HG02642 (cell line): ENCODE measurements around the gene RASSF8.
A peak's percentile ranks its signal among the peaks of the same experiment; 100 is the strongest.

ENCODE experiments used
- ATAC-seq: cut with Tn5 transposase; IDR thresholded peaks from one replicate; pipeline ENCODE4 v1.9.1; 2021; ENCODE audit warnings: mild to moderate bottlenecking; ENCODE audit not compliant: unreplicated experiment, poor library complexity

The RASSF8 gene

DNA sequence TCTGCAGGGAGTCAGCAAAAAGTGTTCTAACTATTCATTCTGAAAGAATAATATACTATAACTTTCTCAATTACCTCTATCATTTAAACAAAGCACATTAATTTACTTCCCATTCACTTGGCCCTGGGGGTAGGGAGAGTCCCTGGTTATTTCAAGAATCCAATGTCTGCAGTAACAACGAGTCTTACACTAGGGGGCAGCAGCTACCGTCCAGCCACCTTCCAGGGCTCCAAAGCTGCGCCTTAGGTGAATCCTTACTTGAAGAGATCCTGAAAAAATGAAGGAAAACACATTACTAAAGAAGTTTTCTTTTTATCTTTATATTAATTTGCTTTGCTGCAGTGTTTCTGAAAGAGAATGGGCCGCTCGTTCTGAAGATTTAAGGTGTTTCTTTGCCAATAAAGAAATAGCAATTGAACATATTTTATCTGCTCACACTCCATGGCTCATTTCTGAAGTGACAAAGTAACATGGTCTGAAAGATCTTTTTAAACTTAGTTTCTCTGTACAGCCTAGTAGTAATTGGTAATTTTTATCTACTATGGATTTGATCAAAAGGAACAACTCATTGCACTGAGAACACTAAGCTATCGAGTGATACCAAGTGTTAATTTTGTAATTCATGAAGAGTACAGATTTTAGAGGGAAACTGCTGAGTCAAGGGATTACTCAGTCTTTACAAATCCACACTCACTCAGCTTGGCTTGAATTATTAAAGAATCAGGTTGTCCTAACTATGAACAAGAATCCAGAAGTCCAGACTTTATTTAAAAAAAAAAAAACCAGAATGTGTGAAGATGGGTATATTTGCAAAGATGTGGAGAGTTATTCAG is 138.8 kb downstream of the RASSF8 start:
- peak; percentile 86 for ATAC-seq

DNA sequence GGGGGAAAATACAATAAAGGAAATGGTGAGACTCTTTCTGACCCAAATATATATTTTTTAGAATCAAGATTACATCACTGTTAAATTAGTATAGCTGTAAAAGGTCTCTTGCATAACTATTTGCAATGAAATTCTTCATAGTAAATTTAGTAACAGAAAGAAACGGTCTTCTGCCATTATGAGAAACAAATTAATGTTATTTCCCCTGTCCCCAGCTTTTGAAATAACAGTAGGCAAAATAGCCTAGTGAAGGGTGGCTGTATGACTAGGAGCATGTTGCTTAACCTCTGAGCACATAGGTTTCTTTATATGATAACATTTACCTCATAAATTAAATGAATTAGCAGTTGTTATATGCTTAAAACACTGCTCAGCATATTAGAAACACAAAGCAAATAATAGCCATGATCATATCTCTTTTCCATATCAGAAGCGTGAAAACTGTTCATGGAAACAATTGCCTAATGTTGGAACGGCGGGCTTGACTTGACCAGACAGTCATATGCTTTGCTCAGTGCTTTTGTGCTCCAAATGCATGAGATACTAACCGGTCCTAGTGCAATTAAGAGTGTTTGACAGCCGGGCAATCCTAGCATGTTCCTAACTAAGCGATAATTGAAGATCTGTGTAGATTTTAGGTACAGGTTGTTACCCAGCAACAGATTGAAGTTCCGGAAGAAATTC is 142.3 kb downstream of the RASSF8 start:
- ATAC-seq, result no peak

DNA sequence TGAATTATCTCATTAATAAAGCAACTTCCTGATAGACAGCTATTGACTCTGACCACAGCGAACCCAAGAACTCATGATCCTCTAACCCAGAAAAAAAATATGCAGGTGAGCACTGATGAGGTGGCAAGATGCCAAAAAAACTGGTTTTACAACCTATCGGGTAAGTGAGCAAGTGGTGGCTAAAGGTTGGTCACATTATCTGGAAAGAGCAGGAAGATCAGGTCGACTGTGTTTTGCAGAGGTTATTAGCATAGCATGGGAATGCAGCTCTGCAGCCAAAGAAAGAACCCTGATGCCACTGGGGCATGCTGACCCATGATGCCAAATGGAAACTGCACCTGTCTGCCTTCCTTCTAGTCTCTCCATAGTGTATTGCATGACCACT is 142.9 kb downstream of the RASSF8 start:
- no peak for ATAC-seq

DNA sequence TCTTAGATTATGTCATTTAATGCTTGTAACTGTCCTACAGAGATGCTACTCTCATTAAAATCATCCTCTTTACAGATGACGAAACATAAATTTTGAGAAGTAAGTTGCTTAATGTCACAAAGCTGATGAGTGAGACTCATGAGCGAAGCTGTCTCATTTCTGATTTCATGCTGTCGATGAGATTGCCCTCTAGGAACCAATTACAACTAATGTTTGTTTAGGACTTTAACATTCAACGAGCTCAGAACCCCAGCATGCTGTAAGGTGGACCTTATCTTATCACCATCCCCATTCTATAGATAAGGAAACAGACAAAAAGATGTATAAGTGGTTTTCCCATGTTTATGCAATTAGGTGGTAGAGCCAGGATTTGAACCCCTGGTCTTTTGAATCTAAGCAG is 143.3 kb downstream of the RASSF8 start:
- ATAC-seq, result no peak

DNA sequence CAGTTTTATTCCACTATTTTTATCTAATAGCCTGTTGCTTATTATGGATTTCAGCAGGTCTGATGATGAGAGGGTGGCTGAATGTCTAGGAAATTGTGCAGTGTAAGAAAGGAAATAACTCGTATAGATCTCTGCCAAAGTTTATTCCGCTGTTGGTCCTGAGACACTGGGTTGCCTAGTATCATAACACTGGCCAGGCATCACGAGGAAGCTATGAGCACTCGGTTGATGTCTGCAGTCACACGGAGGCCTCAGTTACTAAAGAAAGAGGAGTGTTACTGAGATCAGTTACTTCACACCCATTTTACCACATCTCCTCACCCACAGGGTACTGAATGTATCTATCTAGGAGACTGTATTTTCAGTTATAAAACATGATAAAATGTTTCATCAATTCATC is 144.5 kb downstream of the RASSF8 start:
- no peak for ATAC-seq

DNA sequence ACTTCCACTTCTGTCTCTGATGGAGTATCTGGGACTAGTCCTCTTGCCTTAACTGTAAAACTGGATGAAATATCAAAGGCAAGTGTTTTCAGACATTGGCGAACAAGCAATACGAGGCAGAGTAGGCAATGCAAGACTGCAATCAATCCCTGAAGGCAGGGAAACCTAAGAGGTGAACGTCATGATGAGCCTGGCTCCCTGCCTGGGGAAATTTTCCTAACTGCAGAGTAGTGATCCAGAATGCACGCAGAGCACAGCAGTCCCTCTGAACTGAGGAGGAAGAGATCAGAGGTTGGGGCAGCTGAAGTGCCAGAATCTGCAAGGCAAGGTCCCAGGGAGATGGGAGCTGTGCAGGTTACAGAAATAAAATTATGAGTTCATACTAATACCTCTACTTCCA is 147.9 kb downstream of the RASSF8 start:
- no peak for ATAC-seq

DNA sequence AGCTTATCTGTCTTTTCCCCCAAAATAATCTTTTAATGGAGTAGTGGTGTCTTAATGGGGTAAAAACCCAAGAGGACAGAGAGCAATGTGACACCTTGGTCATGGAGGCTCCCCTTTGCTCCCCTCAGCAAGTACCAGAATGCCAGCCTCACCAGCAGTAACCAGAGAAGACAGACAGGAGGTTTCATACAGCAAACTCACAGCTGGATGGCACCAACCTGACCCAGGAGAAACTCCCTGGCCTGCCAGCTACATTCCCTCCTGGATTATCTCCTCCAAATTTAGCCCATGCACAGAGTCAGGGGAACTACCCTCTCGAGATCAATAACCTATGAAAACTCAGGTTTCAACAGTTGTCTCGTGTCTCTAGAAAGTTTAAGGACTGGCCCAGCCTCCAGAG is 150.4 kb downstream of the RASSF8 start:
- ATAC-seq, result no peak

DNA sequence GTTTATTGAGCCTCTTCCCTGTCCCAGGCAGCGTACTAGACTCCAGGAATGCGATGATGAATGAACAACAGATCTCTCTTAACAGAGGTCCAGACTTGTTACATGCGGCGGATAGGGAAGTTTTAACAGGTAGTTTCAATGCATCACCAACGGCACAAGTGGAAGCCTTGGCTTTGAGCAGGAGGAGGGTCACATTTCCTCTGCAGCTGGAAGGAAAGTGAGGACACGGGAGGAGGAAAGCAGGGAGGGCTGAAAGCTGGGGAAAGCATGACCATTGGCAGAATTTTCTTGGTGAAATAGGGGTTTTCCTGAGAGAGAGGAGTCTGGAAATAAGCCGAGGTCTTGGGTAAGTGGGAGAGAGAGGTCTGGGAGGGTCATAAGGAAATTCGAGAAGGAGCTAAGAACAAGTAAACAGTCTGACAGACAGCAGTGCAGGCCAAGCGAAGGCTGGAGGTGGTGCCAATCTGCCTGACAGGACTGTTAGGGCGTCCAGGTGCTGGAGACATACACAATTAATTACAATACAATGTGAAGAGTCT is 150.9 kb downstream of the RASSF8 start:
- ATAC-seq, result no peak

DNA sequence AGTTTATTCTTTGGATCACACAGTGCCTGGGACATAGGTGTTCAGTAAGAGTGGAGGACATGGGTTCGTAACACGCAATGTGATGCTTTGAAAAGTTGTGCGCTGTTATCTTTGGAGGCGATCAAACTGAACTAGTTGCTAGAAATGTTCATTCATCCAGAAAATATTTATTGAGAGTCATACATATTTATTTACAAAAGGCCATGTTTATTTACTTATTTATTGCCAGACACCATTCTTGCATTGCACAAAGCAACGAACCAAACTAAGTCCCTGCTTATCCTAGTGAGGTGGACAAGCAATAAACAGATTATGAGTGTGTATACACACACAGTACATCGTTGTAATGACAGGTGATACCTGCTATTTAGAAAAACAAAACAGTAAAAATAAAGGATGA is 153.8 kb downstream of the RASSF8 start:
- no peak for ATAC-seq

DNA sequence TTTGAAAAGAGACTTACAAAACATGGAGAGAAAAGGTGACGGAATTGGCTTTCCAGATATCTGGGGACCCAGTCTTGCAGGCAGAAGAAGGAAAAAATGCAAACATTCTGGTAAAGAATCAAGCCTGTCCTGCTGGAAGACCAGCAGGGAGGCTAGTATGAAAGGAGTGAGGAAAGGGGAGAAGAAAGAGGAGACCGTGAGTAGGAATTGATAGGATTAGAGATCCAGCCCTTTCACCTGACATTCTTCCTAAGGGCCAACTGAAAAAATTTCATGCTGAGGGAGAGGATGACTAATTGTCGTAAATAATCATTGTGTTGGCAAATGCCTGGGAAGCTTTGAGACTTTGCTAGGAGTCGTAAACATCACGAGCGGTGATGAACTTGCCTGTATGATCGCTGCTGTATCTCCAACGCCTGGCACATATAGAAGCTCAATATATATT is 154.2 kb downstream of the RASSF8 start:
- ATAC-seq, result no peak

DNA sequence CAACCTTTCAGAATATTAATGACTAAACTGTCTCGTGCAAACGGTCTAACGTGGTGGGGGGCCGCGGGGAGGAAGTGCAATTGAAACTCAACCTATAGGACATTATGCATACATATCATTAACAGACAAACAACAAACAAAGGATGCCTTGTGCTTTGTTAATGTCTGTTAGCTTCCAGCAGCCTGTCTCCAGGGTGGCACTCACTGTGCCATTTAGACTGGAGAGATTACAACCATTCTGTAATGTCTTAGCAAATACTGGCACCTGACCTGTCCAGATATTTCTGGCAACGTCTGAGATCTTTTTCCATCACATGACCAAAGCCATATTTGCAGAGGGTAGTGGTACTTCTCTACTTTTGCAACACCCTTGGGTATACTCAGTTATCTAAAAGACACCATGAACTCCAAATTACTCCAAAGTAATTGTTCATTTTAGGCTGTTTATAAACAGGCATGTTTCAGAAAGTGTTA is 154.7 kb downstream of the RASSF8 start:
- ATAC-seq, result no peak

DNA sequence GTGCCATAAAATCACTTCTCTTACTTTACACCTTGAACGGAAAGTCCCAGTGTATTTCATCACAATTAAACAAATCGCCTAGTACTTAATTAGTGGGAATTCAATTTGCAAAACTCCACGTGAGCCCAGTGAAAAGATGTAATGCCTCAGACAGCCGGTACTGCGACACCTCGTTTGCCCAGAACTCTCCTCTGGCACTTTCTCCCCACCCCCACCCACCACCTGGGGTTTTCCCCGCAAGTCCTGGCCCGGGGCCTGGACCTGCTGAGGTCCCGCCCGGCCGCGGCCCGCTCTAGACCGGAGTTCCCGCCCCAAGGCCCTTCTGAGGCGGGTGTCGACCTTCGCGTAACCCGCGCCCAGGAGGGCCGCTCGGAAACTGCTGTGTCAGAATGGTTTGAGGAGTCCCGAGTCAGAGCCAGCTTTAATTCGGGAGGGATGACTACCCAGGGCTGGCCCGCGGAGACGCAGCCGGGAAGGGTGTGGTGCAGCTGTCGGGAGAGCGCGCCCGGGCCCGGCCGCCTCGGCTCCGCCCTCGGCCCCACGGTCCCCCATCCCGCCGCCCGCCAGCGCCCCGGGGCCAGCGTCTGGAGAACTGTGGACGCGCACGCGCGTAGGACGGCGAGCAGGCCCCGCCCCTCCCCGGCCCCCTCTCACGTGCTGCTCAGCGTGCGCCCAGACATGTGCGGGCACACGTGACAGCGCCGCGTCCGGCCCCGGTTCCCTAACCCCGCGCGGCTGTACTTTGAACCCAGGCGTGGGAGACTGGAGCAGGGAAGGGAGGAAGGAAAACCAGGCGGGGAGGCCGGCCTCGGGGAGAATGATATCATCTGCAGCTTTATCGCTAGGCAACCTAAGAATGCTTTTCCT is 155.6 kb downstream of the RASSF8 start:
- ATAC-seq, result peak; percentile 82

DNA sequence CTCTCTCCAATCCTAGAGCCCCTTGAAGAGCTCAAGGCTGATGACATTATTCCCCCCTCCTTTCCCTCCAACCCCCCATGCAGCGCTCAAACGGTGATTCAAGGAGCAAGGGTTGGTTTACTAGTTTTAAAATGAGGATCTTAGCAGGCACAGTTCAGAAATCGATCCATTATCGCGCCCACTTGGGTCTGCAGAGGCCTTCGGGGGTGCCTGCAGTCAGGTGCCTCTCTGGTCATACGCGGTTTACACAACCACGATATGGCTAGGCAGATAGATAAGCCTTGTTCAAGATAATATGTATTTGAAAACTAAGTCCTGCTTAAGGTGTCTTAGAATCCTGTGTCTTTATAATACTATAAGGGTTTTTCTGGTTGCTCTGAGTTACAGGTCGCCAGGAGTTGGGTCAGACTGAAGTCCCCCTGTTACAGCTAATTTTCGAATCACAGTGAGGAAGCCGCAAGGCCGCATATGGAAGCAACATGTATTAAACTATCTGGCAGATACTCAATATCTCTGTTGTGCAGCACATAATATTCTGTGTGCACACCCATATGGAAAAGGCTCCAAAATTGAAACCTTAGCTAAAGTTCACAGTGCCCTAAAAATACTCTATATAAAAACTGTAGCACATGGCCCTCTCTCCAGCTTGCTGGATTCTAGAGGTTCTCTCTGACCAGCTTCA is 156.4 kb downstream of the RASSF8 start:
- no peak for ATAC-seq

DNA sequence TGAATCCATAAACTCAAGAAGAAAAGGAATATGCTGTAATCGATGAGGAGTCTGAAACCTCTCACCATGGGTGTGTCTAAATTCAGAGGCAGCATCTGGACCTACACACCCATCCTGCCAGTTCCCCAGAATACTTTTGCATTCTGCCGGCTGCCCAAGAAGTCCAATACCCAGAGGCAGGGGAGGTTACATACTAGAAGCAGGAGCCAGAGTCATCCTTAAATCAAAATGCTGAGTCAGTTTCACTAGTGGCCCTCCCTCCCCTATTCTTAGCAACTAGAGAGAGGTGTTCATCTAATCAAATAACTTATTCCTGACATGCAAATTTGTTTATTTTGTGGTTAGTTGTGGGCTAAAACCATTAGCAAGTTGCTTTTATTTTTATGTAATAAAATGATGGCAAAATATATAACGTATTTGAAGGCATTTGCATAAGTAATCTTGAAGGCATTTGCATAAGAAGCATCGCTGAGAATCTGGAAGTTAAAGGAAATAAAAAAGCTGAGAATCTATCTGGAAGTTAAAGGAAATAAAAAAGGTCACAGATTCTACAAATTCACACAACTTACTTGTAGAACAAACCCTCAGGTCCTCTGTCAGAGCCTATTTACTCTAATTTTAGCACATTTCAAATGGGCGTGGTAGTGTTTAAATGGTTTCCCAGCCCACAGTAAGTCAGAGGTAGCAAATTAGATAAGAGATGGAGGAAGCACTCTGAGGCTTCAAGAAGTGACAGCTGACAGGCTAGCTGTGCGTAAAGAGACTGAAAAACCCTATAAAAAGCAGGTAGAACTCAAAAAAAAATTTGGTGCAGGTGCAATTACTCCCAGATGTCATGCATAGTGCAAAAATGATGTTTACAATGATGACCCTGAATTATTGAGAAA is 158.6 kb downstream of the RASSF8 start:
- no peak for ATAC-seq

DNA sequence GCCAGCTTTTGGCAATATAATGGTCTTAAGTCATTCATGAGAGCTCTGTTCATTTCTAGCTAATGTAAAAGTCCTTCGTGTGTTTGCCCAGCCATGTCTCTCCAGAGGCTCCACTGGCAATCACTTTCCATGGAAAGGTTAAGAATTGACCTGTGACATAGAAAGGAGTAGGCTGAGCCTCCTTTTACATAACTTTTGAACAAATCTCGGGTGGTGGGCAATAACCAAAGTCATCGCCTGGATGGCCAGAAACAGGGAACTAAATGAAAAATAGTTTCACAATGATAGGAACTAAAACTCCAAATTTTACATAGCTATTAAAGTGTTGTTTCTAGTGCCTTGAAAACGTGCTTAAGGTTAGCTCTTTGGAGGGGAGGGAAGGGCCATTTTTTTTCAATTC is 159.8 kb downstream of the RASSF8 start:
- no peak for ATAC-seq

DNA sequence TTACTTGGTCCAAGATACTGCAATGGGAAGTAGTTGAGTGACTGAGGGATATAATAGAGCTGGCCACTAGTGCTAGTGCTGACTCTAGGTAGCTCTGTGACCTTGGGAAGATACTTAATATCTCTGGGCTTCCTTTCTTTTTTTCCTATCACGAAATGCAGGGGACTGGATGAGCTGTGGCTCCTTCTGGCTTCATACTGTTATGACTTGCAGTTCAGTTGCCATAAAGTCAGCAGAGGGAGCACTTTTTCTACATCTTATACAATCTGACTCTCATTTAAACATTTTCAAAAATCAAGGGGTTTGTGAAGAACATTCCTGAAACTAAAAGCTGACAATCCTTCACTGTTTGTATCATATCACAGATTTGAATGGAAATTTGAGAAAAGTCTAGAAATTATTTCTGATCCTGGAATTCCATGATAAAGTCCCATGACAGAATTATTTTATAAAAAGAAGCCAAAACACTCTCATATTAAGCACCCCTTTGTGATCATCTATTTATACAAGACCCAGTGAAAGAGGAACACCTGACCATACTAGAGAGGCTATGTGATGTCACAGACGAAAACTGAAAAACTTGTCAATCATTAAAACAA is 161.0 kb downstream of the RASSF8 start:
- ATAC-seq, result no peak

DNA sequence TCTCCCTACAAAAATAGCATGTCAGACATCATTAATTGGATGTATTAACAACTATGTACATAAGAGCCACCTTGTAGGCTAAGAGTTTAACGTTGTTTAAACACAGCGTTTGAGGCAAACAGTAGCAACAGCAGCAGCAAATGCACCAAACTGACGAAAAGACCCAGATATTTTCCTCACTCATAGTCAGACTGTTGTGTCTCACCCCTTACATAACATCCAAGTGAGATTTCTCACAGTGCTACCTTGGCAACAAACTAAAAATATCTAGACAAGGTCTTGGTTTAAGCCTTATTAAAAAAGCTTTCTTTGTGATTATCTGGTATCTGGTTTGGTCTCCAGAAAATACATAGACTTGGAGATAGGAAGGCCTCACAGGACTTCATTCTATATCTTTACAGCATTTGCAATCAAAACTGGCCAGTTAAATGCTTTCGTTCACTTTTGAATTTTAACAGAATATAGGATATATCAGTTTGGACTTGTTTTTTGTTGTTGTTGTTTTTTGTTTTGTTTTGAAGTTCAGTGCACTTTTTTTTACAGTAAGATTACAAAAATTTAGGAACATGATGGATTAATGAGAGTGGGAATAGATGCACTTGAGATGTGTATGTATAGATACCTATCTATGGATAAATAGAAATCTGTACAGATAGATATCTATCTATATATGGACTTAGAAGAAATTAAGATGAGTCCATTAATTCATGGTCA is 162.2 kb downstream of the RASSF8 start:
- no peak for ATAC-seq
